GM12878 (cell line): ENCODE measurements around the gene TNIP1. TPM values are rescaled to one million over a fixed set of nuclear protein-coding genes. Genes with fewer than 3 reads are reported as not detected.

Experiments
- ATAC-seq: fragments of 200-7000 bp; cut with Tn5 transposase; 3 replicates; pipeline ENCODE4 v1.9.1; 2020; ENCODE audit warnings: mild to moderate bottlenecking, moderate library complexity
- BruUV-seq: library from RNA; stranded (reverse); fragments of 400-500 nt; replicated peaks from 2 replicates; lab custom pipeline; 2021; lab: Mats Ljungman, UMichigan
- CTCF ChIA-PET: fragments of 300-600 bp; sonication (Branson Sonifier 250); formaldehyde crosslinking; extraction: SDS; loops from one replicate; lab custom pipeline; 2021; ENCODE audit warnings: inconsistent platforms; lab: Yijun Ruan, JAX
- POLR2A ChIA-PET: fragments of 350-600 bp; formaldehyde crosslinking; extraction: SDS; loops from one replicate; lab custom pipeline; 2021; ENCODE audit warnings: inconsistent platforms; lab: Charles Lee
- RAD21 ChIA-PET: fragments of 300-600 bp; sonication (Branson Sonifier 250); formaldehyde crosslinking; loops from one replicate; lab custom pipeline; 2023; ENCODE audit warnings: antibody characterized with exemption; ENCODE audit not compliant: unreplicated experiment; lab: Charles Lee
- SMC1A ChIA-PET: fragments of 300-600 bp; sonication (Branson Sonifier 250); formaldehyde crosslinking; loops from one replicate; lab custom pipeline; 2023; ENCODE audit not compliant: unreplicated experiment, uncharacterized antibody; lab: Charles Lee
- DNase-seq: peaks from one replicate; pipeline ENCODE4 v3.0.0-alpha.2; 2011; ENCODE audit warnings: low read depth, low spot score
- FAIRE-seq: peaks from 3 replicates; lab custom pipeline; 2011; peaks lifted over from hg19 to GRCh38; lab: Jason Lieb, UNC
- H2AFZ ChIP-seq: 2 replicates; pipeline ENCODE4 v1.6.0; 2011; ENCODE audit warnings: low read depth, low read length, control low read depth; ENCODE audit not compliant: control insufficient read depth
- H3K27ac ChIP-seq: 2 replicates; pipeline ENCODE4 v1.5.1; 2011; ENCODE audit warnings: control low read depth; ENCODE audit not compliant: control insufficient read depth, insufficient read depth
- H3K27me3 ChIP-seq, 2 experiments: replicated peaks in 1 of 2; 2 replicates each; pipeline versions ENCODE4 v1.6.0 to v1.6.1; 2011; ENCODE audit warnings: low read length in 1 of 2; ENCODE audit not compliant: control insufficient read depth in 2 of 2, insufficient read depth in 2 of 2
- H3K36me3 ChIP-seq, 2 experiments: 2 replicates each; pipeline ENCODE4 v1.5.1; 2011; ENCODE audit warnings: low read length in 1 of 2; ENCODE audit not compliant: control insufficient read depth in 2 of 2, insufficient read depth in 2 of 2
- H3K4me1 ChIP-seq: 2 replicates; pipeline ENCODE4 v1.6.1; 2011; ENCODE audit warnings: mild to moderate bottlenecking, low read length, moderate library complexity, mixed read lengths; ENCODE audit not compliant: control insufficient read depth, insufficient read depth
- H3K4me2 ChIP-seq: 2 replicates; pipeline ENCODE4 v1.6.0; 2011; ENCODE audit warnings: control low read depth; ENCODE audit not compliant: control insufficient read depth, insufficient read depth
- H3K4me3 ChIP-seq: fragments of 200-600 bp; sonication (generic); 2 replicates; pipeline ENCODE4 v1.5.1; 2016
- H3K79me2 ChIP-seq: 2 replicates; pipeline ENCODE4 v1.6.0; 2011; ENCODE audit warnings: low read length; ENCODE audit not compliant: control insufficient read depth, insufficient read depth
- H3K9ac ChIP-seq: 2 replicates; pipeline ENCODE4 v1.8.0; 2011; ENCODE audit warnings: low read length, control low read depth, mixed read lengths; ENCODE audit not compliant: control insufficient read depth, insufficient read depth
- H3K9me3 ChIP-seq: replicated peaks from 3 replicates; pipeline ENCODE4 v1.5.1; 2011; ENCODE audit warnings: mild to moderate bottlenecking, low read length; ENCODE audit not compliant: control insufficient read depth, insufficient read depth
- H4K20me1 ChIP-seq: 2 replicates; pipeline ENCODE4 v1.6.0; 2011; ENCODE audit not compliant: control insufficient read depth, insufficient read depth
- ASH2L ChIP-seq: fragments of 300-600, 200-600 bp; sonication (generic); IDR thresholded peaks from 2 replicates; pipeline ENCODE4 v1.6.1; 2017; ENCODE audit warnings: low read depth, mild to moderate bottlenecking, borderline replicate concordance
- BRCA1 ChIP-seq: IDR thresholded peaks from 2 replicates; pipeline ENCODE4 v1.6.1; 2011; ENCODE audit warnings: low read depth, low read length, improper control_type of control experiment
- CHD2 ChIP-seq: IDR thresholded peaks from 2 replicates; pipeline ENCODE4 v1.6.1; 2011; ENCODE audit warnings: low read depth, low read length, improper control_type of control experiment, borderline replicate concordance
- EP300 ChIP-seq, 2 experiments: fragments of 150-350 bp in 1 of 2; IDR thresholded peaks; 2 replicates each; pipeline ENCODE4 v1.6.1; 2011 to 2012; ENCODE audit warnings: low read depth in 2 of 2, low read length in 2 of 2, borderline replicate concordance in 1 of 2, improper control_type of control experiment in 1 of 2, inconsistent platforms in 1 of 2; ENCODE audit not compliant: control insufficient read depth in 1 of 2
- ESRRA ChIP-seq: IDR thresholded peaks from 2 replicates; pipeline ENCODE4 v1.6.1; 2012; ENCODE audit warnings: mild to moderate bottlenecking, low read length, improper control_type of control experiment
- FOS ChIP-seq: IDR thresholded peaks from 3 replicates; pipeline ENCODE4 v1.6.1; 2011; ENCODE audit warnings: borderline replicate concordance; ENCODE audit not compliant: insufficient read length; ENCODE audit errors: extremely low read depth
- HCFC1 ChIP-seq: fragments of 150-350 bp; IDR thresholded peaks from 2 replicates; pipeline ENCODE4 v1.6.1; 2014; ENCODE audit warnings: low read length
- HDAC2 ChIP-seq: fragments of 200-600 bp; sonication (generic); IDR thresholded peaks from 2 replicates; pipeline ENCODE4 v1.6.1; 2017
- MYB ChIP-seq: fragments of 150-350 bp; IDR thresholded peaks from 2 replicates; pipeline ENCODE4 v1.6.1; 2014; ENCODE audit warnings: mild to moderate bottlenecking, low read depth, low read length, borderline replicate concordance
- SREBF1 ChIP-seq: IDR thresholded peaks from 2 replicates; pipeline ENCODE4 v1.6.1; 2012; ENCODE audit warnings: mild to moderate bottlenecking, low read length
- WRNIP1 ChIP-seq: IDR thresholded peaks from 2 replicates; pipeline ENCODE4 v1.6.1; 2011; ENCODE audit warnings: low read depth, low read length, improper control_type of control experiment, borderline replicate concordance
- ZBED1 ChIP-seq: IDR thresholded peaks from 2 replicates; pipeline ENCODE4 v1.6.1; 2016; ENCODE audit warnings: borderline replicate concordance
- WGBS: methylation state at CpG from one replicate; pipeline ENCODE4 v1.1.6; 2016; ENCODE audit warnings: low lambda C conversion rate; ENCODE audit not compliant: insufficient replicate concordance, insufficient coverage; ENCODE audit errors: missing lambda C conversion rate; 5-methylcytosine and 5-hydroxymethylcytosine counted together
- in situ Hi-C: fragments of 300-500 bp; cut with MboI; formaldehyde crosslinking; loops from 9 replicates; pipeline ENCODE4 v1.14.3; 2018; ENCODE audit warnings: mixed read lengths
- intact Hi-C: fragments of 100-400 bp; cut with micrococcal nuclease; formaldehyde crosslinking; loops from one replicate; pipeline ENCODE4 v1.14.2; 2022; ENCODE audit not compliant: unreplicated experiment
- polyA plus RNA-seq, 11 experiments: library from polyadenylated mRNA; depleted of rRNA in 4 of 11; unstranded in 6 of 11; stranded (reverse) in 5 of 11; fragments of >200 nt; fragmentation: Nextera tagmentation in 4 of 11; fragmentation: Illumina TruSeq in 1 of 11; extraction: Ambion mirVana in 4 of 11; extraction: Trizol in 1 of 11; gene quantifications; 1 replicate in 1 of 11; 2 replicates in 10 of 11; pipeline versions ENCODE4 v1.2.1 to v1.2.3, GENCODE V29; 2011 to 2016; ENCODE audit warnings: inconsistent platforms in 2 of 11, missing spikeins in 2 of 11, low read depth in 1 of 11
- total RNA-seq, 4 experiments: library from RNA; depleted of rRNA in 3 of 4; stranded (reverse); fragments of >200 nt in 3 of 4; fragmentation: Illumina TruSeq in 1 of 4; extraction: Trizol in 1 of 4; gene quantifications; 2 replicates each; pipeline versions ENCODE4 v1.2.1 to v1.2.3, GENCODE V29; 2013 to 2021

The TNIP1 gene
- total and polyA plus RNA-seq, 10 of the 15 experiments (the other 5 are each of a cell fraction or from before 2014, with no cell fraction given): 4.4 to 279 (median 150) TPM

GRCh38 chr5:151005950-151006576 is 74.8 kb downstream of the TNIP1 start:
- Histone ChIP-seq H3K9ac (no peak overlapping the region), H3K27ac (no peak overlapping the region), H3K9me3 (no peaks in the 10 kb centered on the region), H3K79me2 (no peaks in the 10 kb centered on the region), H2AFZ (no peak overlapping the region), H3K27me3 (no peaks in the 10 kb centered on the region), H3K36me3 (no peaks in the 10 kb centered on the region), H3K4me1 (no peaks in the 10 kb centered on the region), H4K20me1 (no peaks in the 10 kb centered on the region), H3K4me3 (no peak overlapping the region), H3K4me2 (no peak overlapping the region)
- ChIA-PET RAD21 (no interaction called here), SMC1A (interaction anchor here (1.4 to 1.5 kb wide), 2 partner anchors 109 to 232 kb away, joined by 4 read pairs; no protein-coding TSS in a partner anchor), CTCF (interaction anchor here (0.6 to 1.2 kb wide), 4 partner anchors 77 to 422 kb away, joined by 3 read pairs; no protein-coding TSS in a partner anchor), POLR2A (no interaction called here)
- FAIRE-seq (no peak), ATAC-seq (no peak), DNase-seq (no peak)
- in situ Hi-C loops: no loop called here
- BruUV-seq: no TSS peak
- intact Hi-C loops: loop anchor here (10.0 kb wide), 1 partner anchor 309 kb away; no protein-coding TSS in a partner anchor
- WGBS: 21% methylated on average over 7 of the region's 7 CpGs
- no peak for TF ChIP-seq FOS
- TF ChIP-seq HCFC1: no peak
- no peak for TF ChIP-seq SREBF1
- no peak for TF ChIP-seq MYB
- no peak for TF ChIP-seq EP300 (IDR thresholded peaks at IDR 0.05; ENCODE audit: borderline replicate concordance in 1 of 2, control insufficient read depth in 1 of 2, low read depth in 2 of 2, low read length in 2 of 2)
- no peak for TF ChIP-seq HDAC2
- no peak for TF ChIP-seq CHD2
- TF ChIP-seq ZBED1: no peak
- no peak for TF ChIP-seq ASH2L
- no peak for TF ChIP-seq ESRRA
- TF ChIP-seq WRNIP1: no peak
- TF ChIP-seq BRCA1: no peak
